IMR-90 (cell line): ENCODE data around the gene CYP3A4. TPM values are rescaled to one million over a fixed set of nuclear protein-coding genes. Genes with fewer than 3 reads are reported as not detected.
A peak's percentile ranks its signal among the peaks of the same experiment; 100 is the strongest.

Experiments used
- ATAC-seq: fragments of 200-7000 bp; cut with Tn5 transposase; 2 replicates; pipeline ENCODE4 v1.9.1; 2020; ENCODE audit warnings: low read depth, mild to moderate bottlenecking, moderate library complexity
- BruUV-seq: library from RNA; stranded (reverse); fragments of 400-500 nt; replicated peaks from 2 replicates; lab custom pipeline; 2021; lab: Mats Ljungman, UMichigan
- CTCF ChIA-PET: fragments of 300-600 bp; formaldehyde crosslinking; extraction: SDS; loops from one replicate; lab custom pipeline; 2021; ENCODE audit warnings: antibody characterized with exemption; lab: Yijun Ruan, JAX
- POLR2A ChIA-PET: fragments of 300-600 bp; sonication (Branson Sonifier 250); formaldehyde crosslinking; loops from one replicate; lab custom pipeline; 2022; ENCODE audit warnings: antibody characterized with exemption; ENCODE audit not compliant: unreplicated experiment; lab: Charles Lee
- DNase-seq: peaks from one replicate; pipeline ENCODE4 v3.0.0; 2013
- H2AFZ ChIP-seq: replicated peaks from 2 replicates; pipeline ENCODE3; 2013; ENCODE audit warnings: low read length, mild to moderate bottlenecking; ENCODE audit not compliant: poor library complexity
- H2AK5ac ChIP-seq: 2 replicates; pipeline ENCODE4 v1.6.1; 2013; ENCODE audit warnings: low read depth, low read length, inconsistent platforms
- H2AK9ac ChIP-seq: replicated peaks from 2 replicates; pipeline ENCODE3; 2013; ENCODE audit warnings: mild to moderate bottlenecking, low read depth, low read length, moderate library complexity; ENCODE audit not compliant: poor library complexity
- H2BK120ac ChIP-seq: 2 replicates; pipeline ENCODE4 v1.6.1; 2013; ENCODE audit warnings: low read depth, low read length, inconsistent platforms
- H2BK15ac ChIP-seq: 3 replicates; pipeline ENCODE4 v1.6.1; 2013; ENCODE audit warnings: low read depth, low read length, inconsistent platforms
- H2BK20ac ChIP-seq: 2 replicates; pipeline ENCODE4 v1.6.1; 2013; ENCODE audit warnings: low read depth, mild to moderate bottlenecking, inconsistent platforms, low read length, moderate library complexity
- H2BK5ac ChIP-seq: 2 replicates; pipeline ENCODE4 v1.6.1; 2013; ENCODE audit warnings: mild to moderate bottlenecking, low read depth, low read length, inconsistent platforms; ENCODE audit not compliant: poor library complexity, severe bottlenecking
- H3K14ac ChIP-seq: replicated peaks from 2 replicates; pipeline ENCODE4 v1.6.1; 2013; ENCODE audit warnings: low read depth, low read length, inconsistent platforms
- H3K18ac ChIP-seq: 2 replicates; pipeline ENCODE4 v1.6.1; 2013; ENCODE audit warnings: low read depth, low read length, control low read depth
- H3K23ac ChIP-seq: 2 replicates; pipeline ENCODE4 v1.6.1; 2013; ENCODE audit warnings: low read depth, low read length, inconsistent platforms
- H3K27ac ChIP-seq: 2 replicates; pipeline ENCODE4 v1.5.1; 2013; ENCODE audit warnings: mild to moderate bottlenecking, control low read depth, low read length; ENCODE audit not compliant: insufficient read depth
- H3K27me3 ChIP-seq: 2 replicates; pipeline ENCODE4 v1.6.1; 2013; ENCODE audit warnings: low read length; ENCODE audit not compliant: control insufficient read depth, insufficient read depth
- H3K36me3 ChIP-seq: 2 replicates; pipeline ENCODE4 v1.6.1; 2013; ENCODE audit warnings: low read length, mixed read lengths; ENCODE audit not compliant: control insufficient read depth, insufficient read depth
- H3K4ac ChIP-seq: 2 replicates; pipeline ENCODE4 v1.6.1; 2013; ENCODE audit warnings: low read depth, low read length, inconsistent platforms
- H3K4me1 ChIP-seq: 2 replicates; pipeline ENCODE4 v1.6.1; 2013; ENCODE audit warnings: low read length, mixed read lengths; ENCODE audit not compliant: control insufficient read depth, insufficient read depth
- H3K4me2 ChIP-seq: 2 replicates; pipeline ENCODE4 v1.6.1; 2013; ENCODE audit warnings: low read depth, mild to moderate bottlenecking, control low read depth, low read length, moderate library complexity
- H3K4me3 ChIP-seq: 2 replicates; pipeline ENCODE4 v1.5.1; 2013; ENCODE audit warnings: low read depth, mild to moderate bottlenecking, control low read depth, low read length, moderate library complexity; ENCODE audit not compliant: insufficient read depth
- H3K56ac ChIP-seq: 2 replicates; pipeline ENCODE4 v1.6.1; 2013; ENCODE audit warnings: low read length, inconsistent platforms; ENCODE audit not compliant: insufficient read depth; ENCODE audit errors: extremely low read depth
- H3K79me1 ChIP-seq, 2 experiments: 2 replicates each; pipeline ENCODE4 v1.6.1; 2013; ENCODE audit warnings: low read length in 2 of 2, inconsistent platforms in 1 of 2, low read depth in 1 of 2
- H3K9ac ChIP-seq: 2 replicates; pipeline ENCODE4 v1.6.1; 2013; ENCODE audit warnings: low read depth, low read length, control low read depth
- H3K9me1 ChIP-seq: 2 replicates; pipeline ENCODE4 v1.6.1; 2013; ENCODE audit warnings: low read length, inconsistent platforms; ENCODE audit not compliant: insufficient read depth
- H3K9me3 ChIP-seq: 2 replicates; pipeline ENCODE4 v1.6.1; 2013; ENCODE audit warnings: low read length; ENCODE audit not compliant: control insufficient read depth, insufficient read depth
- H4K20me1 ChIP-seq: 2 replicates; pipeline ENCODE4 v1.6.1; 2013; ENCODE audit warnings: low read length, inconsistent platforms; ENCODE audit not compliant: insufficient read depth
- H4K5ac ChIP-seq: 2 replicates; pipeline ENCODE4 v1.6.1; 2013; ENCODE audit warnings: mild to moderate bottlenecking, low read depth, low read length, control low read depth
- H4K8ac ChIP-seq, 2 experiments: 2 replicates each; pipeline ENCODE4 v1.6.1; 2013; ENCODE audit warnings: low read depth in 2 of 2, low read length in 2 of 2, control low read depth in 1 of 2, inconsistent platforms in 1 of 2
- H4K91ac ChIP-seq: 2 replicates; pipeline ENCODE4 v1.6.1; 2013; ENCODE audit warnings: low read depth, low read length, inconsistent platforms; ENCODE audit not compliant: insufficient read depth
- CHD1 ChIP-seq: IDR thresholded peaks from 2 replicates; pipeline ENCODE4 v1.6.1; 2012; ENCODE audit warnings: low read depth, low read length, improper control_type of control experiment
- ELK1 ChIP-seq: fragments of 150-350 bp; IDR thresholded peaks from 2 replicates; pipeline ENCODE4 v1.6.1; 2016; ENCODE audit warnings: low read depth, mild to moderate bottlenecking, low read length, moderate library complexity, borderline replicate concordance
- FOS ChIP-seq: fragments of 150-350 bp; IDR thresholded peaks from 2 replicates; pipeline ENCODE4 v1.6.1; 2016; ENCODE audit warnings: low read depth, low read length
- MAZ ChIP-seq: IDR thresholded peaks from 2 replicates; pipeline ENCODE4 v1.6.1; 2012; ENCODE audit warnings: low read depth, mild to moderate bottlenecking, low read length, improper control_type of control experiment, moderate library complexity, borderline replicate concordance
- POLR2A ChIP-seq: IDR thresholded peaks from 2 replicates; pipeline ENCODE4 v1.6.1; 2012; ENCODE audit warnings: mild to moderate bottlenecking, low read depth, low read length
- RAD21 ChIP-seq: IDR thresholded peaks from 2 replicates; pipeline ENCODE4 v1.6.1; 2012; ENCODE audit warnings: low read length, improper control_type of control experiment
- RFX5 ChIP-seq: IDR thresholded peaks from 2 replicates; pipeline ENCODE4 v1.8.0; 2012; ENCODE audit warnings: low read depth, mild to moderate bottlenecking, low read length, moderate library complexity
- SMC3 ChIP-seq: fragments of 150-350 bp; IDR thresholded peaks from 2 replicates; pipeline ENCODE4 v1.6.1; 2016; ENCODE audit warnings: low read depth, mild to moderate bottlenecking, antibody characterized with exemption, low read length, moderate library complexity
- USF2 ChIP-seq: fragments of 150-350 bp; IDR thresholded peaks from 2 replicates; pipeline ENCODE4 v1.6.1; 2017; ENCODE audit warnings: mild to moderate bottlenecking, antibody characterized with exemption, low read length, low read depth
- WGBS, 2 experiments: methylation state at CpG; one replicate each; pipeline versions ENCODE4 v1.1.5 to v1.1.7; 2013; ENCODE audit warnings: missing lambda C conversion rate in 2 of 2; ENCODE audit not compliant: insufficient read length in 1 of 2; ENCODE audit errors: extremely low coverage in 2 of 2; 5-methylcytosine and 5-hydroxymethylcytosine counted together
- dilution Hi-C: fragments of 300-500 bp; cut with HindIII; formaldehyde crosslinking; loops from one replicate; pipeline ENCODE4 v1.14.3; 2018; ENCODE audit warnings: low sequenced_read_pairs; ENCODE audit not compliant: unreplicated experiment
- in situ Hi-C: fragments of 300-500 bp; cut with MboI; formaldehyde crosslinking; loops from 3 replicates; pipeline ENCODE4 v1.14.3; 2019; ENCODE audit warnings: low sequenced_read_pairs, inconsistent platforms, mixed read lengths
- intact Hi-C: fragments of 100-400 bp; cut with micrococcal nuclease; formaldehyde crosslinking; loops from 2 replicates; pipeline ENCODE4 v1.10.0; 2022
- polyA plus RNA-seq, 3 experiments: library from polyadenylated mRNA; depleted of rRNA; stranded (reverse); fragments of >200 nt; gene quantifications; 2 replicates each; pipeline ENCODE4 v1.2.3, GENCODE V29; 2012; ENCODE audit warnings: low replicate concordance in 1 of 3
- total RNA-seq: library from RNA; depleted of rRNA; stranded (reverse); fragments of >200 nt; gene quantifications from 2 replicates; pipeline ENCODE4 v1.2.3, GENCODE V29; 2012

The CYP3A4 gene
- total and polyA plus RNA-seq, 2 of the 4 experiments (the other 2 are of a cell fraction): not detected

GRCh38 chr7:99734987-99735386 is 49.0 kb downstream of the CYP3A4 start, which contains the start of gene CYP3A7:
Gene CYP3A7, minus strand, starts transcription at chr7:99735196. Its CDS starts 103 bp downstream, at chr7:99735093.
- H2BK5ac ChIP-seq: no peak within 1 kb of the TSS
- peaks cover 3% of the 10 kb centered on the region; the same call in 1 of the 2 replicates for H3K27me3 ChIP-seq
- no peak within 1 kb of the TSS for H3K56ac ChIP-seq
- H2AK5ac ChIP-seq: no peak within 1 kb of the TSS
- H3K4me1 ChIP-seq: 0 out of 2 replicates have a peak, but pooled peaks cover 2% of the 10 kb centered on the region
- BruUV-seq: no TSS peak
- H4K20me1 ChIP-seq: no peaks in the 10 kb centered on the region
- DNase-seq: peak; percentile 18
- no peak within 1 kb of the TSS for H2AFZ ChIP-seq
- no peak within 1 kb of the TSS; the same call in 1 of the 2 replicates for H3K4me2 ChIP-seq
- ChIA-PET CTCF (no interaction called here), POLR2A (no interaction called here)
- TF ChIP-seq RAD21: no peak
- TF ChIP-seq USF2: no peak
- TF ChIP-seq FOS: no peak
- TF ChIP-seq CHD1: no peak
- TF ChIP-seq SMC3: no peak
- no peak for TF ChIP-seq ELK1
- no peak for TF ChIP-seq POLR2A
- TF ChIP-seq MAZ: no peak
- no peak for TF ChIP-seq RFX5
- H2BK20ac ChIP-seq: no peak within 1 kb of the TSS
- no peak within 1 kb of the TSS for H3K14ac ChIP-seq
- no peak within 1 kb of the TSS for H3K9ac ChIP-seq
- H4K8ac ChIP-seq: no peak within 1 kb of the TSS
- no peak within 1 kb of the TSS for H4K91ac ChIP-seq
- no peaks in the 10 kb centered on the region for H3K79me1 ChIP-seq
- no peak within 1 kb of the TSS for H3K23ac ChIP-seq
- in situ Hi-C loops: no loop called here
- no peak within 1 kb of the TSS for H2BK120ac ChIP-seq
- intact Hi-C loops: no loop called here
- H3K9me1 ChIP-seq: no peaks in the 10 kb centered on the region
- dilution Hi-C loops: no loop called here
- H3K36me3 ChIP-seq: no peaks in the 10 kb centered on the region
- no peak within 1 kb of the TSS for H3K4me3 ChIP-seq
- H3K9me3 ChIP-seq: no peaks in the 10 kb centered on the region
- ATAC-seq: peak; percentile 98
- no CpG with 5 or more reads among the region's 5 CpGs for WGBS, 2 experiments
- no peak within 1 kb of the TSS for H3K27ac ChIP-seq
- no peak within 1 kb of the TSS for H4K5ac ChIP-seq
- no peak within 1 kb of the TSS for H3K18ac ChIP-seq
- no peak within 1 kb of the TSS for H3K4ac ChIP-seq
- no peak within 1 kb of the TSS for H2AK9ac ChIP-seq
- no peak within 1 kb of the TSS for H2BK15ac ChIP-seq
